ENCODE data around the gene PAPLN.

The PAPLN gene

GRCh38 chr14:73289308-73289707 lies 52.0 kb downstream of the PAPLN start:
- H2BK5ac ChIP-seq (ENCODE audit: low read depth, low read length, poor library complexity): no peak overlapping the region
- H3K9ac ChIP-seq (ENCODE audit: low read length): no peak overlapping the region
- no peaks in the 10 kb centered on the region for H3K79me1 ChIP-seq (ENCODE audit: low read length)
- H4K12ac ChIP-seq (ENCODE audit: low read depth, low read length): no peak overlapping the region
- H2BK120ac ChIP-seq (ENCODE audit: insufficient read depth, low read length, poor library complexity): no peak overlapping the region
- no peak overlapping the region for H4K8ac ChIP-seq (ENCODE audit: low read depth, low read length)
- H3K4me2 ChIP-seq (ENCODE audit: low read length): no peak overlapping the region
- H2BK12ac ChIP-seq (ENCODE audit: low read length): no peak overlapping the region
- no peak overlapping the region for H3K23ac ChIP-seq (ENCODE audit: low read length)
- no peak overlapping the region for H3K4me3 ChIP-seq (ENCODE audit: low read depth, low read length)
- no CpG with 5 or more reads among the region's 3 CpGs for WGBS (ENCODE audit: extremely low coverage, insufficient coverage, insufficient read length)
- DNase-seq: no peak
- no peak overlapping the region for H2AK5ac ChIP-seq (ENCODE audit: low read length)
- H3K27ac ChIP-seq (ENCODE audit: low read depth, low read length): no peak overlapping the region
- no peak overlapping the region for H3K14ac ChIP-seq (ENCODE audit: low read length)
- no peak overlapping the region for H3K4ac ChIP-seq (ENCODE audit: low read depth, low read length)
- no peak overlapping the region for H4K91ac ChIP-seq (ENCODE audit: low read depth, low read length)
- no peaks in the 10 kb centered on the region for H3K9me3 ChIP-seq (ENCODE audit: insufficient read depth, low read depth, low read length)
- peaks cover 7 to 16% of the 10 kb centered on the region in 2 experiments for H3K36me3 ChIP-seq (ENCODE audit: control insufficient read depth in 1 of 2, insufficient read depth in 2 of 2, low read length in 2 of 2)
- H3K79me2 ChIP-seq (ENCODE audit: control insufficient read depth, insufficient read depth, low read length, poor library complexity): no peaks in the 10 kb centered on the region
- H3K18ac ChIP-seq (ENCODE audit: low read length): no peak overlapping the region
- H3K27me3 ChIP-seq (ENCODE audit: insufficient read depth, low read length): no peaks in the 10 kb centered on the region
- H2AFZ ChIP-seq (ENCODE audit: insufficient read depth, low read length, poor library complexity): no peak overlapping the region
- H3K4me1 ChIP-seq (ENCODE audit: control insufficient read depth in 1 of 2, insufficient read depth in 2 of 2, low read length in 2 of 2): peaks cover 1 to 3% of the 10 kb centered on the region in 2 experiments

GRCh38 chr14:73289729-73290128 lies 52.4 kb downstream of the PAPLN start:
- no peak overlapping the region for H3K14ac ChIP-seq (ENCODE audit: low read length)
- H3K4ac ChIP-seq (ENCODE audit: low read depth, low read length): no peak overlapping the region
- no peak for DNase-seq
- H3K9me3 ChIP-seq (ENCODE audit: insufficient read depth, low read depth, low read length): no peaks in the 10 kb centered on the region
- H4K8ac ChIP-seq (ENCODE audit: low read depth, low read length): no peak overlapping the region
- no peak overlapping the region for H2AK5ac ChIP-seq (ENCODE audit: low read length)
- H2AFZ ChIP-seq (ENCODE audit: insufficient read depth, low read length, poor library complexity): no peak overlapping the region
- no peak overlapping the region for H3K18ac ChIP-seq (ENCODE audit: low read length)
- H3K27ac ChIP-seq (ENCODE audit: low read depth, low read length): no peak overlapping the region
- no peak overlapping the region for H3K23ac ChIP-seq (ENCODE audit: low read length)
- no peak overlapping the region for H4K12ac ChIP-seq (ENCODE audit: low read depth, low read length)
- peaks cover 6 to 19% of the 10 kb centered on the region in 2 experiments for H3K36me3 ChIP-seq (ENCODE audit: control insufficient read depth in 1 of 2, insufficient read depth in 2 of 2, low read length in 2 of 2)
- H3K27me3 ChIP-seq (ENCODE audit: insufficient read depth, low read length): no peaks in the 10 kb centered on the region
- H3K4me3 ChIP-seq (ENCODE audit: low read depth, low read length): no peak overlapping the region
- no peak overlapping the region for H3K4me2 ChIP-seq (ENCODE audit: low read length)
- H3K9ac ChIP-seq (ENCODE audit: low read length): no peak overlapping the region
- no peaks in the 10 kb centered on the region for H3K79me1 ChIP-seq (ENCODE audit: low read length)
- no peak overlapping the region for H2BK120ac ChIP-seq (ENCODE audit: insufficient read depth, low read length, poor library complexity)
- H2BK12ac ChIP-seq (ENCODE audit: low read length): no peak overlapping the region
- WGBS (ENCODE audit: extremely low coverage, insufficient coverage, insufficient read length): no CpG with 5 or more reads among the region's 3 CpGs
- no peak overlapping the region for H2BK5ac ChIP-seq (ENCODE audit: low read depth, low read length, poor library complexity)
- H4K91ac ChIP-seq (ENCODE audit: low read depth, low read length): no peak overlapping the region
- H3K4me1 ChIP-seq (ENCODE audit: control insufficient read depth in 1 of 2, insufficient read depth in 2 of 2, low read length in 2 of 2): peaks cover 1 to 3% of the 10 kb centered on the region in 2 experiments
- H3K79me2 ChIP-seq (ENCODE audit: control insufficient read depth, insufficient read depth, low read length, poor library complexity): no peaks in the 10 kb centered on the region

- no peak overlapping the region for H3K23ac ChIP-seq (ENCODE audit: low read length)
- H3K4ac ChIP-seq (ENCODE audit: low read depth, low read length): no peak overlapping the region
- H3K18ac ChIP-seq (ENCODE audit: low read length): no peak overlapping the region
- H2AK5ac ChIP-seq (ENCODE audit: low read length): no peak overlapping the region
- no peak overlapping the region for H3K27ac ChIP-seq (ENCODE audit: low read depth, low read length)
- H3K14ac ChIP-seq (ENCODE audit: low read length): no peak overlapping the region
- H4K91ac ChIP-seq (ENCODE audit: low read depth, low read length): no peak overlapping the region
- no peaks in the 10 kb centered on the region for H3K9me3 ChIP-seq (ENCODE audit: insufficient read depth, low read depth, low read length)
- no peak overlapping the region for H2BK12ac ChIP-seq (ENCODE audit: low read length)
- H3K27me3 ChIP-seq (ENCODE audit: insufficient read depth, low read length): no peaks in the 10 kb centered on the region
- WGBS (ENCODE audit: extremely low coverage, insufficient coverage, insufficient read length): no CpG with 5 or more reads among the region's 4 CpGs
- no peak overlapping the region for H3K9ac ChIP-seq (ENCODE audit: low read length)
- H2AFZ ChIP-seq (ENCODE audit: insufficient read depth, low read length, poor library complexity): no peak overlapping the region
- H3K4me2 ChIP-seq (ENCODE audit: low read length): no peak overlapping the region
- H3K36me3 ChIP-seq (ENCODE audit: control insufficient read depth in 1 of 2, insufficient read depth in 2 of 2, low read length in 2 of 2): peaks cover 4 to 16% of the 10 kb centered on the region in 2 experiments
- no peaks in the 10 kb centered on the region for H3K79me1 ChIP-seq (ENCODE audit: low read length)
- H3K79me2 ChIP-seq (ENCODE audit: control insufficient read depth, insufficient read depth, low read length, poor library complexity): no peaks in the 10 kb centered on the region
- H4K8ac ChIP-seq (ENCODE audit: low read depth, low read length): no peak overlapping the region
- no peak overlapping the region for H2BK5ac ChIP-seq (ENCODE audit: low read depth, low read length, poor library complexity)
- no peak overlapping the region for H3K4me3 ChIP-seq (ENCODE audit: low read depth, low read length)
- no peak overlapping the region for H2BK120ac ChIP-seq (ENCODE audit: insufficient read depth, low read length, poor library complexity)
- DNase-seq: peak in 1 of 2 donors; percentile 41
- no peak overlapping the region for H4K12ac ChIP-seq (ENCODE audit: low read depth, low read length)
- H3K4me1 ChIP-seq (ENCODE audit: control insufficient read depth in 1 of 2, insufficient read depth in 2 of 2, low read length in 2 of 2): peaks cover 1 to 3% of the 10 kb centered on the region in 2 experiments
Measured at GRCh38 chr14:73290279-73290678, 53.0 kb downstream of the PAPLN start.

GRCh38 chr14:73293782-73294781 lies 56.8 kb downstream of the PAPLN start:
- Histone ChIP-seq H3K4me3 (ENCODE audit: low read depth, low read length) (no peak overlapping the region), H3K9me3 (ENCODE audit: insufficient read depth, low read depth, low read length) (no peaks in the 10 kb centered on the region), H2BK5ac (ENCODE audit: low read depth, low read length, poor library complexity) (no peak overlapping the region), H3K36me3 (ENCODE audit: control insufficient read depth in 1 of 2, insufficient read depth in 2 of 2, low read length in 2 of 2) (peaks cover 4 to 16% of the 10 kb centered on the region in 2 experiments), H2AFZ (ENCODE audit: insufficient read depth, low read length, poor library complexity) (no peak overlapping the region), H3K18ac (ENCODE audit: low read length) (no peak overlapping the region), H4K91ac (ENCODE audit: low read depth, low read length) (no peak overlapping the region), H3K4me2 (ENCODE audit: low read length) (no peak overlapping the region), H4K12ac (ENCODE audit: low read depth, low read length) (no peak overlapping the region), H3K14ac (ENCODE audit: low read length) (no peak overlapping the region), H2BK12ac (ENCODE audit: low read length) (no peak overlapping the region), H3K79me2 (ENCODE audit: control insufficient read depth, insufficient read depth, low read length, poor library complexity) (no peaks in the 10 kb centered on the region), H3K27ac (ENCODE audit: low read depth, low read length) (no peak overlapping the region), H2BK120ac (ENCODE audit: insufficient read depth, low read length, poor library complexity) (no peak overlapping the region), H3K4me1 (ENCODE audit: control insufficient read depth in 1 of 2, insufficient read depth in 2 of 2, low read length in 2 of 2) (no peaks in the 10 kb centered on the region), H4K8ac (ENCODE audit: low read depth, low read length) (no peak overlapping the region), H3K9ac (ENCODE audit: low read length) (no peak overlapping the region), H3K27me3 (ENCODE audit: insufficient read depth, low read length) (no peaks in the 10 kb centered on the region), H2AK5ac (ENCODE audit: low read length) (no peak overlapping the region), H3K79me1 (ENCODE audit: low read length) (no peaks in the 10 kb centered on the region), H3K23ac (ENCODE audit: low read length) (no peak overlapping the region), H3K4ac (ENCODE audit: low read depth, low read length) (no peak overlapping the region)
- no CpG with 5 or more reads among the region's 12 CpGs for WGBS (ENCODE audit: extremely low coverage, insufficient coverage, insufficient read length)
- peak; percentile 66 to 85 for DNase-seq

Measured in trophoblast cell (in vitro differentiated cells and primary cell).